Epithelial cell of esophagus (primary cell): ENCODE measurements around the gene BICC1.

Experiments
- DNase-seq: peaks from one replicate; pipeline ENCODE4 v3.0.0; 2010; ENCODE audit warnings: low read depth
- H3K4me3 ChIP-seq: 2 replicates; pipeline ENCODE4 v1.5.1; 2011; ENCODE audit warnings: mild to moderate bottlenecking, low read length, control low read depth
- CTCF ChIP-seq: IDR thresholded peaks from 2 replicates; pipeline ENCODE4 v1.5.1; 2011; ENCODE audit warnings: low read depth, mild to moderate bottlenecking, low read length, control low read depth, inconsistent platforms; ENCODE audit not compliant: insufficient read depth; ENCODE audit errors: missing control alignments

Gene BICC1

DNA sequence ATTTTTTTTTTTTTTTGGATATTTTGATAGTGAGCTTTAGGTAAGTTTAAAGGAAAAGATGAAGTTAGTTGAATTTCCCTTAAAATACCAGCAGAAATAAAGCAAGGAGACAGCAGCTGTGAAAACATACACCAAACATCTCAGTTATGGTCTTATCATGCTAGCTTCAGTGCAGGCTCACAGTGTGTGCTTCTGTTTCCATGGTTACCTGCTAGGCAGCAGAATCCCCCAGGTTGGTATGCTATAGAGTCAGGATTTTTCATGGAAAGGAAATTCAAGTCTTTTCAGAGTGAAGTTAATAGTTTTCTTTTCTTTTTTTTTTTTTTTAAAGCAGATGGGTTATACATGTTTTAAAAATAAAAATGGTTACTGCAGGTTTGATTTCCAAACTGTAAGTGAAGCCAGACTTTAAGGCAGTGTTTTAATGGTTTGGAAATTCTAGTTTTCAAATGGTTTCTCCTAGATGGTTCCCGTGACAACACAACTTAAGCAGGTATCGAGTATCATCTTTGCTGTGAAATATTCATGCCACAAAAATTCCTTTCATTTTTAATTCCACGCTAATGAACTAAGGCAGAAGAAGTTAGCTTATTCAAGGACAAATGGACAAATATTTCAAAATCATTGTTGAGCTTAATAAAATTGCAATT is 230.9 kb downstream of the BICC1 start:
- TF ChIP-seq CTCF, result no peak
- no peak for DNase-seq
- no peak overlapping the region for H3K4me3 ChIP-seq

DNA sequence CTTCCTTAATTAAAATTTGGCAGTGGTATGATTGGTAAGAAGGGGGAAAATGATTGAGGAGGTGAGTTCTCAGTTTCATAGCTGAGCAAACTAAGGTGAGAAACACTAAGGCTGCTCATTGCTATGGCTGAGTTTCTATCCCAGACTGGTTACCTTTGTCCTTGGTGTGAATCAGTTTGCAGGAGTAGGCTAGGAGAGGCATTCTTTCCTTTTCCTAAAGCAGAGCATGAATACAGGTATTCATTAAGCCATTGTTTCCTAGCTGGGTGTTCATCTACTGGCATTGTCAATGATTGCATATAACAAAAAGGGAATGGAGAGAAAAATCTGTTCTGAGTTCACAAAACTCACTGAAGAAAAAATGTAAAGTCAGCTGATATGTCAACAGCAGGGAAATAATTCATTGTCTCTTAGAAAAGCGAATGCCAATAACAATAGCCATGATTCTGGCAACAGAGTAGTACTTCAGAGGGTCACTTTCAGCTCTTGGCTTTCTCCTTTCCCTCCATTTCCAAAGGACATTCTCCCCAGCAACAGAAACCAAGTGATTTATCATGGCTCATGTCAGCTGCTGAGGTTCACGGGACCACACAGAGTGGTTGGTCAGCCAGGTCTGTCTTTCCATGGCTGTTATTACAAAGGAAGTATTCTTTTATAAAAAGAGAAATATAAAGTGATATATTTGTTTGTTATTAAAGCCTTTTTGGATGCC is 234.0 kb downstream of the BICC1 start:
- H3K4me3 ChIP-seq, result no peak overlapping the region
- no peak for TF ChIP-seq CTCF
- no peak for DNase-seq

- no peak for TF ChIP-seq CTCF
- no peak for DNase-seq
- no peak overlapping the region for H3K4me3 ChIP-seq
Measured at GRCh38 chr10:58747687-58748086, 235.0 kb downstream of the BICC1 start.

- TF ChIP-seq CTCF, result no peak
- no peak overlapping the region for H3K4me3 ChIP-seq
- DNase-seq, result no peak
Measured at GRCh38 chr10:58752665-58753064, 240.0 kb downstream of the BICC1 start.

- DNase-seq, result no peak
- no peak overlapping the region for H3K4me3 ChIP-seq
- TF ChIP-seq CTCF, result no peak
Measured at GRCh38 chr10:58753425-58753824, 240.8 kb downstream of the BICC1 start.

GRCh38 chr10:58754469-58755339 is 242.0 kb downstream of the BICC1 start:
- TF ChIP-seq CTCF, result no peak
- no peak overlapping the region for H3K4me3 ChIP-seq
- no peak for DNase-seq

- no peak for TF ChIP-seq CTCF
- no peak for DNase-seq
- no peak overlapping the region for H3K4me3 ChIP-seq
Measured at GRCh38 chr10:58755340-58755610, 242.6 kb downstream of the BICC1 start.
